Measurements from ENCODE around the gene ESR1.
"Not testable (repeated sequence)": the region's sequence is repeated elsewhere in the genome, so short reads cannot be mapped to it uniquely, and the experiment has no call there.

The ESR1 gene

GRCh38 chr6:152135755-152136448, 328.4 kb downstream of the ESR1 start:
- no peak for DNase-seq (ENCODE audit: low read depth in 2 of 2)

GRCh38 chr6:152136449-152136825, 329.0 kb downstream of the ESR1 start:
- DNase-seq (ENCODE audit: low read depth in 2 of 2) = no peak

GRCh38 chr6:152138344-152138743, 330.9 kb downstream of the ESR1 start:
- DNase-seq (ENCODE audit: low read depth in 2 of 2) = not testable (repeated sequence)

- no peak for DNase-seq (ENCODE audit: low read depth in 2 of 2)
These were observed 334.6 kb downstream of the ESR1 start for GRCh38 chr6:152142105-152142504.

GRCh38 chr6:152143359-152143758, 335.9 kb downstream of the ESR1 start:
- no peak for DNase-seq (ENCODE audit: low read depth in 2 of 2)

GRCh38 chr6:152146385-152146784, 338.9 kb downstream of the ESR1 start:
- DNase-seq (ENCODE audit: low read depth in 2 of 2) = no peak

GRCh38 chr6:152147269-152147668, 339.8 kb downstream of the ESR1 start:
- DNase-seq (ENCODE audit: low read depth in 2 of 2) = no peak

- no peak for DNase-seq (ENCODE audit: low read depth in 2 of 2)
These were observed 340.9 kb downstream of the ESR1 start for GRCh38 chr6:152148412-152148811.

- no peak for DNase-seq (ENCODE audit: low read depth in 2 of 2)
These were observed 342.7 kb downstream of the ESR1 start for GRCh38 chr6:152150196-152150595.

- no peak for DNase-seq (ENCODE audit: low read depth in 2 of 2)
These were observed 344.4 kb downstream of the ESR1 start for GRCh38 chr6:152151920-152152319.

- DNase-seq (ENCODE audit: low read depth in 2 of 2) = no peak
These were observed 347.3 kb downstream of the ESR1 start for GRCh38 chr6:152154559-152155356.

GRCh38 chr6:152155792-152156191, 348.3 kb downstream of the ESR1 start:
- DNase-seq (ENCODE audit: low read depth in 2 of 2) = no peak

- no peak for DNase-seq (ENCODE audit: low read depth in 2 of 2)
These were observed 352.9 kb downstream of the ESR1 start for GRCh38 chr6:152160346-152160745.

GRCh38 chr6:152161501-152161900, 354.0 kb downstream of the ESR1 start:
- DNase-seq (ENCODE audit: low read depth in 2 of 2) = no peak

- no peak for DNase-seq (ENCODE audit: low read depth in 2 of 2)
These were observed 357.5 kb downstream of the ESR1 start for GRCh38 chr6:152164957-152165356.

- no peak for DNase-seq (ENCODE audit: low read depth in 2 of 2)
These were observed 359.0 kb downstream of the ESR1 start for GRCh38 chr6:152166497-152166896.

GRCh38 chr6:152166897-152167296, 359.4 kb downstream of the ESR1 start:
- no peak for DNase-seq (ENCODE audit: low read depth in 2 of 2)

- no peak for DNase-seq (ENCODE audit: low read depth in 2 of 2)
These were observed 360.4 kb downstream of the ESR1 start for GRCh38 chr6:152167641-152168603.

- DNase-seq (ENCODE audit: low read depth in 2 of 2) = no peak
These were observed 362.8 kb downstream of the ESR1 start for GRCh38 chr6:152170313-152170701.

- peak; percentile 23 to 52 for DNase-seq (ENCODE audit: low read depth in 2 of 2)
These were observed 363.5 kb downstream of the ESR1 start for GRCh38 chr6:152170702-152171667.

- no peak for DNase-seq (ENCODE audit: low read depth in 2 of 2)
These were observed 365.8 kb downstream of the ESR1 start for GRCh38 chr6:152173321-152173720.
